Measurements from ENCODE around the gene DLGAP1.

The DLGAP1 gene

DNA sequence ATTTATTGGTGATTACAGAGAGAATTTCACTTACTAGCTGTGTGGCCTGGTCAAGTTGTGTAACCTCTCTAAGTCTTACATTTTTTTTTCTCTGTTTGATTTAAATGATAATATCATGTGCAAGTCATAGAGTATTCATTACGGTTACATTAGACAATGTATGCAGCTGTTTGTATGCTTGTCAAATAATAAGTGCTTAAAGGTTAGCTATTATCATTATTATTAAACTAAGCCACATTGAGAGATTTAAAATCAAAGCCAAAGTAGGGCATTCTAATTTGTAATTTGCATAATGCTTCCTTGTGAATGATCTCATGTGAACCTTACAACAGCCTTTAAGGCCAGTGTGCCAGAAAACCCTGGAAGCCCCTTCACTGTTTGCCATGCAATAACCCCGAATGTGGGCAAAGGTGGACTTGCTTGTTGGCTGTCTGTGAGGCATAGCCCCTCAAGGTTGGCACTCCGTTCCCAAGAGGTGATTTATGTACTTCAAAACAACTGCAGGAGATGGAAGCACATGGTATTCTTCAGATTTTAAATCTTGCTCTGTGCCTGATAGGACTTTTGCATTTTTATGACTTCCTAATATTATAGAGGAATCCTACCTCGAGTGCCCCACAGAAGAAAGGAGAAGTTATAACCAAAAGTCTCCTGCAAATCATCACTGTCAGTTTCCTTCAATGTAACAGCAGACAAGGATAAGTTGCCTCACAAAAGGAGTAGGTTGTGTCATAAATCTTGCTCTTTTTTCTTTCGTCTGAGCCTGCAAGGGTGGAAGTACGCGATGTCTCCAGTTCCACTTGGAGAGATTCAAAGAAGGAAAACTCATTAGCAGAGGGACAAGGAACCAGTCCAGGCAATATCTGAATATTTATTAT, 733.1 kb downstream of the DLGAP1 start:
- TF ChIP-seq TEAD4 (IDR thresholded peaks at IDR 0.05) (no peak), TAF1 (IDR thresholded peaks at IDR 0.05; ENCODE audit: low read depth) (no peak), TCF12 (IDR thresholded peaks at IDR 0.05; ENCODE audit: low read depth) (no peak), CEBPB (IDR thresholded peaks at IDR 0.05) (no peak), ZBTB7A (IDR thresholded peaks at IDR 0.05; ENCODE audit: low read depth) (no peak), EGR1 (IDR thresholded peaks at IDR 0.05) (no peak), RAD21 (IDR thresholded peaks at IDR 0.05; ENCODE audit: low read depth) (no peak), FOXM1 (IDR thresholded peaks at IDR 0.05; ENCODE audit: borderline replicate concordance, low read depth) (no peak), YY1 (IDR thresholded peaks at IDR 0.05; ENCODE audit: low read depth) (no peak), CREB1 (IDR thresholded peaks at IDR 0.05; ENCODE audit: low read depth) (no peak), NFIC (IDR thresholded peaks at IDR 0.05) (no peak)
- TF ChIP-seq, protein P1, sequence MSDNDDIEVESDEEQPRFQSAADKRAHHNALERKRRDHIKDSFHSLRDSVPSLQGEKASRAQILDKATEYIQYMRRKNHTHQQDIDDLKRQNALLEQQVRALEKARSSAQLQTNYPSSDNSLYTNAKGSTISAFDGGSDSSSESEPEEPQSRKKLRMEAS (IDR thresholded peaks at IDR 0.05), result no peak
- TF ChIP-seq, protein P2, sequence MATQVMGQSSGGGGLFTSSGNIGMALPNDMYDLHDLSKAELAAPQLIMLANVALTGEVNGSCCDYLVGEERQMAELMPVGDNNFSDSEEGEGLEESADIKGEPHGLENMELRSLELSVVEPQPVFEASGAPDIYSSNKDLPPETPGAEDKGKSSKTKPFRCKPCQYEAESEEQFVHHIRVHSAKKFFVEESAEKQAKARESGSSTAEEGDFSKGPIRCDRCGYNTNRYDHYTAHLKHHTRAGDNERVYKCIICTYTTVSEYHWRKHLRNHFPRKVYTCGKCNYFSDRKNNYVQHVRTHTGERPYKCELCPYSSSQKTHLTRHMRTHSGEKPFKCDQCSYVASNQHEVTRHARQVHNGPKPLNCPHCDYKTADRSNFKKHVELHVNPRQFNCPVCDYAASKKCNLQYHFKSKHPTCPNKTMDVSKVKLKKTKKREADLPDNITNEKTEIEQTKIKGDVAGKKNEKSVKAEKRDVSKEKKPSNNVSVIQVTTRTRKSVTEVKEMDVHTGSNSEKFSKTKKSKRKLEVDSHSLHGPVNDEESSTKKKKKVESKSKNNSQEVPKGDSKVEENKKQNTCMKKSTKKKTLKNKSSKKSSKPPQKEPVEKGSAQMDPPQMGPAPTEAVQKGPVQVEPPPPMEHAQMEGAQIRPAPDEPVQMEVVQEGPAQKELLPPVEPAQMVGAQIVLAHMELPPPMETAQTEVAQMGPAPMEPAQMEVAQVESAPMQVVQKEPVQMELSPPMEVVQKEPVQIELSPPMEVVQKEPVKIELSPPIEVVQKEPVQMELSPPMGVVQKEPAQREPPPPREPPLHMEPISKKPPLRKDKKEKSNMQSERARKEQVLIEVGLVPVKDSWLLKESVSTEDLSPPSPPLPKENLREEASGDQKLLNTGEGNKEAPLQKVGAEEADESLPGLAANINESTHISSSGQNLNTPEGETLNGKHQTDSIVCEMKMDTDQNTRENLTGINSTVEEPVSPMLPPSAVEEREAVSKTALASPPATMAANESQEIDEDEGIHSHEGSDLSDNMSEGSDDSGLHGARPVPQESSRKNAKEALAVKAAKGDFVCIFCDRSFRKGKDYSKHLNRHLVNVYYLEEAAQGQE (IDR thresholded peaks at IDR 0.05; ENCODE audit: low read depth), result no peak
- TF ChIP-seq, protein P3, sequence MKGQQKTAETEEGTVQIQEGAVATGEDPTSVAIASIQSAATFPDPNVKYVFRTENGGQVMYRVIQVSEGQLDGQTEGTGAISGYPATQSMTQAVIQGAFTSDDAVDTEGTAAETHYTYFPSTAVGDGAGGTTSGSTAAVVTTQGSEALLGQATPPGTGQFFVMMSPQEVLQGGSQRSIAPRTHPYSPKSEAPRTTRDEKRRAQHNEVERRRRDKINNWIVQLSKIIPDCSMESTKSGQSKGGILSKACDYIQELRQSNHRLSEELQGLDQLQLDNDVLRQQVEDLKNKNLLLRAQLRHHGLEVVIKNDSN (IDR thresholded peaks at IDR 0.05), result no peak

DNA sequence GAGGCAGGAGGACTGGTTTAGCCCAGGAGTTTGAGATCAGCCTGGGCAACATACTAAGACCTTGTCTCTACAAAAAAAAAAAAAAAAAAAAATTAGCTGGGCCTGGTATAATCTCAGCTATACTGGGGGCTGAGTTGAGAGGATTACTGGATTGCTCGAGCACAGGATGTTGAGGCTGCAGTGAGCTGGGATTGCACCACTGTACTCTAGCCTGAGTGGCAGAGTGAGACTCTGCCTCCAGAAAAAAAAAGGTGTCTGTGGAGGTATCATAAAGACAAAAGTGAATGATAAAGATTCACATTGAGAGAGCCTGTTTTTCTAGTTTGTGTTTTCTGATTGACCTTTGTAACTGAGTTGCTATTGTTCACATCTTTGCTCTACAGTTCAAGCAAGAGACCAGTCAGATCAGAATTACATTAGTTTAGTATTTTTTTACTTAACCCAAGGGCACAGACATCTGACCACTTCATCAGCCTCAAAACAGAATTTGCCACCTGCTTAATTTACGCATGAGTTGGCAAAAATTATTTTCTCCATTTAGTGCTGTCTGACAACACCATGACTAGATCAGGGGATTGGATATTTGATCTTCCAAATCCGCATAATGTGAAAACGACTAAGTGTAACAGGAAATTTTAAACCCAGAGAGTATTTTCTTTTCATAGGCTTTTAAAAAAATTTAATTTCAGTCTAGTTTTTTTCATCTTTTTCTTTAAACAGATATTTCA, 734.1 kb downstream of the DLGAP1 start:
- TF ChIP-seq RAD21 (IDR thresholded peaks at IDR 0.05; ENCODE audit: low read depth) (no peak), NFIC (IDR thresholded peaks at IDR 0.05) (no peak), FOXM1 (IDR thresholded peaks at IDR 0.05; ENCODE audit: borderline replicate concordance, low read depth) (no peak), ZBTB7A (IDR thresholded peaks at IDR 0.05; ENCODE audit: low read depth) (no peak), TAF1 (IDR thresholded peaks at IDR 0.05; ENCODE audit: low read depth) (no peak)
- TF ChIP-seq, protein P1 (IDR thresholded peaks at IDR 0.05), result no peak
- TF ChIP-seq, protein P3 (IDR thresholded peaks at IDR 0.05), result no peak

DNA sequence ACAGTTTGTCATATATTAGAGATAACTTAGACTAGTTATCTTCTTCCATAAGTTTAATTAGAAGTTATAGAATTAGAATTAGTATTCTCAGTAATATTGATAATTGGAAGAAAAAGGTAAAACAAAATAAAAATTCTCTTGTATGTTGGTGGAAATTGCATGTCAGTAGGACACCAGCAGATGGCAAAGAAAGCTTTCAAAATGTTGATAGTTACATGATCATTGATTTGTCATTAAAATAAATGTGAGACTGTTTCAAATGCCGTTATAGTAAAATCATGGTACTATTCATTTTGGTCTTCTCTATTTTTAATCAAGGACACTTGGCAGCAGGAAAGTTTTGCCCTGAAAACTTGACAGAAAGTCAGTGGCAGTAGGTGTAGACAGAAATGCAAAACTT, 734.9 kb downstream of the DLGAP1 start:
- TF ChIP-seq CREB1 (IDR thresholded peaks at IDR 0.05; ENCODE audit: low read depth) (no peak), RAD21 (IDR thresholded peaks at IDR 0.05; ENCODE audit: low read depth) (no peak), TAF1 (IDR thresholded peaks at IDR 0.05; ENCODE audit: low read depth) (no peak), YY1 (IDR thresholded peaks at IDR 0.05; ENCODE audit: low read depth) (no peak), ZBTB7A (IDR thresholded peaks at IDR 0.05; ENCODE audit: low read depth) (no peak), FOXM1 (IDR thresholded peaks at IDR 0.05; ENCODE audit: borderline replicate concordance, low read depth) (no peak), TCF12 (IDR thresholded peaks at IDR 0.05; ENCODE audit: low read depth) (no peak), NFIC (IDR thresholded peaks at IDR 0.05) (no peak)
- TF ChIP-seq, protein P2 (IDR thresholded peaks at IDR 0.05; ENCODE audit: low read depth), result no peak
- TF ChIP-seq, protein P3 (IDR thresholded peaks at IDR 0.05), result no peak
- TF ChIP-seq, protein P1 (IDR thresholded peaks at IDR 0.05), result no peak

DNA sequence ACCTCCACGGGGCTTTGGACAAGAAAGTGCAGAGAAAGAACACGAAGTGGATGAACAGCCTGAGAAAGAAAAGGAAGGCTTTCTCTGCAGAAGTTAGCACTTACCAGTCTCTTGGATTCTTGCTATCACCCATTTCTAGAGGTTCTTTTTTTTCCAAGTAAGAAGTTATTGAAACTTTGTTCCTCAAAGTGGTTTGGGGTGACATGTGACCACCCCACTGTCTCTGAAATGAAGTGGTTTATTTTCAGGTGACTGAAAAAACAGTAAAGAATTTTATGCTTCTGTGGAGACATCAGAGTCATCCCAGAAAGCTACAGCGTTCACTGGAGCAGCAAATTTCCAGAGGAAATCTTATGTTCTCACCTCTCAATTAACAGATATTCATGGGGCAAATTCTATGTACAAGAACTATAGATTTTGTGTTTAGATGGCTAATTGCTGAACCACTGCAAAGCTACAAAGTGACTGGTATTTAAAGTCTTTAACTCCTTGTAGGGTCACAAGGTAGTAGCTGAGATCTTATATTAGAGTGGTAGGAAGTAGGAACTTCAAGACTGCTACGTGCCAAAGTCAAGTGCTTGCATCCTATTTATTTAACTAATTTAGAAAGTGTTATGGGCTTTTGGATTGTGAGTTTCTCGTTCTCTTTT, 737.6 kb downstream of the DLGAP1 start:
- TF ChIP-seq, protein P2 (IDR thresholded peaks at IDR 0.05; ENCODE audit: low read depth), result no peak
- TF ChIP-seq YY1 (IDR thresholded peaks at IDR 0.05; ENCODE audit: low read depth) (no peak), CEBPB (IDR thresholded peaks at IDR 0.05) (no peak), RAD21 (IDR thresholded peaks at IDR 0.05; ENCODE audit: low read depth) (no peak), FOXM1 (IDR thresholded peaks at IDR 0.05; ENCODE audit: borderline replicate concordance, low read depth) (no peak), TAF1 (IDR thresholded peaks at IDR 0.05; ENCODE audit: low read depth) (no peak), NFIC (IDR thresholded peaks at IDR 0.05) (no peak), ZBTB7A (IDR thresholded peaks at IDR 0.05; ENCODE audit: low read depth) (no peak)
- TF ChIP-seq, protein P3 (IDR thresholded peaks at IDR 0.05), result no peak

Measured in Ishikawa (cell line).